Endothelial cell of umbilical vein (primary cell): Measurements from ENCODE around the gene NKG7.

Source experiments
- CTCF ChIP-seq, 2 donors: IDR thresholded peaks; 1 replicate in 1 of 2; 2 replicates in 1 of 2; pipeline ENCODE4 v1.5.1; 2011; ENCODE audit warnings: low read length in 2 of 2, mild to moderate bottlenecking in 2 of 2, moderate library complexity in 2 of 2, control low read depth in 1 of 2, inconsistent platforms in 1 of 2, low read depth in 1 of 2; ENCODE audit not compliant: insufficient read depth in 1 of 2; ENCODE audit errors: extremely low read depth in 1 of 2
- EZH2 ChIP-seq: IDR thresholded peaks from 2 replicates; pipeline ENCODE4 v1.6.1; 2012; ENCODE audit warnings: borderline replicate concordance, low read depth, mild to moderate bottlenecking, moderate library complexity, low read length, inconsistent platforms; ENCODE audit not compliant: severe bottlenecking
- MAX ChIP-seq: IDR thresholded peaks from 2 replicates; pipeline ENCODE4 v1.6.1; 2011; ENCODE audit not compliant: insufficient read depth, insufficient read length
- POLR2A ChIP-seq: IDR thresholded peaks from 2 replicates; pipeline ENCODE4 v1.6.1; 2012; ENCODE audit warnings: low read depth, mild to moderate bottlenecking, control low read depth, low read length

- TF ChIP-seq EZH2 (no peak), CTCF (IDR thresholded peaks at IDR 0.05; ENCODE audit: extremely low read depth in 1 of 2, insufficient read depth in 1 of 2, low read depth in 1 of 2, low read length in 2 of 2) (no peak), MAX (no peak), POLR2A (no peak)
Observed at GRCh38 chr19:51331716-51332115, 40.7 kb downstream of the NKG7 start.
